SK-N-SH treated with all-trans-retinoic acid at 6 μM for 48 hours (cell line): ENCODE results near the gene WIPF1.

Source experiments
- ARNTL ChIP-seq: fragments of 450-650 bp; formaldehyde crosslinking; IDR thresholded peaks from 2 replicates; pipeline ENCODE4 v1.5.0; 2020; ENCODE audit warnings: low read depth, mild to moderate bottlenecking, moderate library complexity, borderline replicate concordance
- CSDC2 ChIP-seq: fragments of 250-450 bp; sonication (Bioruptor Pico); IDR thresholded peaks from 2 replicates; pipeline ENCODE4 v1.5.0; 2020; ENCODE audit warnings: mild to moderate bottlenecking, moderate library complexity
- ESRRG ChIP-seq: fragments of 250-450 bp; sonication (Bioruptor Pico); IDR thresholded peaks from 2 replicates; pipeline ENCODE4 v1.6.1; 2021; ENCODE audit warnings: mild to moderate bottlenecking
- ISL1 ChIP-seq: fragments of 250-450 bp; sonication (Bioruptor Pico); IDR thresholded peaks from 2 replicates; pipeline ENCODE4 v2.1.2; 2022; ENCODE audit warnings: mild to moderate bottlenecking, moderate library complexity
- PPARA ChIP-seq: fragments of 250-450 bp; sonication (Bioruptor Pico); IDR thresholded peaks from 2 replicates; pipeline ENCODE4 v1.5.0; 2020; ENCODE audit warnings: mild to moderate bottlenecking, borderline replicate concordance
- SNAI2 ChIP-seq: fragments of 250-450 bp; sonication (Bioruptor Pico); IDR thresholded peaks from 2 replicates; pipeline ENCODE4 v1.5.0; 2020; ENCODE audit warnings: mild to moderate bottlenecking, moderate library complexity
- ZFP3 ChIP-seq: fragments of 250-450 bp; sonication (Bioruptor Pico); IDR thresholded peaks from 2 replicates; pipeline ENCODE4 v1.5.0; 2020; ENCODE audit warnings: mild to moderate bottlenecking, moderate library complexity
- TF ChIP-seq, protein P1 (sequence below): fragments of 250-450 bp; sonication (Bioruptor Pico); IDR thresholded peaks from 2 replicates; pipeline ENCODE4 v1.8.0; 2020; ENCODE audit warnings: mild to moderate bottlenecking, moderate library complexity, borderline replicate concordance

DNA sequence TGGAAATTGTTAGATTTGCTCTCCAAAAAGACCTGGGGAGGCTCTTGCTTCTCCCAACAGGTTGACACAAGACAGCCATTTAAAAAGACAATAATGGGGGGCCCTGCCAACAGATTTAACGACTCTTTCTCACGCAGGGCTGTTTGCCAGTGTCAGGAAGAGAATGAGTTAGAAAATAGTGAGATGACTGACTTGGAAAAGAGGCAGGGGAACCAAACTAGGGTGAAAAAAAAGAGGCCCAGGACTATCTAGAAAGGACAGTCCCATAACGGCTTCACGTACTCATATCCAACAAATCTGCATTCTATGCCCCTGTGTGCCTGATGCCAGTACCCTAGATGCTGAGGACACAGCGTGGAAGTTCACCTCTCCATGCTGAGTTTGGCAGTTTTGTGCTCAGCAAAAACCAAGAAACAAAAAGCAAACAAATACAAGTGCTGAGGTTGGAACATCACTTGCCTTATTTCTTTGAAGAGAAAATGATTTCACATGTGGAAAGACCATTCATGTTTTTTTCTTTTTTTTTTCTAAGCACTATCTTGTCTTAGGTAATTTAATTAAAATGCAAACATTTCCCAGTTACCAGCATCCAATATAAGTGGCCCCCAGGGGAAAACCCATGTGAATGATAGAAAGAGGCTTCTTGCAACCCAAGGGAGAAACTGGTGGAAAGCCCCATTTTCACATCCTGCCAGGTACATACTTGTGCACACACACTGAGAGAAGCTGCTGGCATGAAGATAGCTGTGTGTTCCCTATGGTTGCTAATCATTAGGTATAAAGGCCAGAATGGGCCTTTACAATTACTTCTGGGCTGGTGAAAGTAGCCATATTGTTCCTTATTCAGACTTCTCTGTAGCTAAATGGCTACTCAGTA lies 10.6 kb upstream of the WIPF1 start:
- TF ChIP-seq SNAI2 (CRISPR knock-in tag): no peak
- no peak for TF ChIP-seq ESRRG (CRISPR knock-in tag)
- TF ChIP-seq ZFP3 (CRISPR knock-in tag): no peak
- no peak for TF ChIP-seq PPARA
- TF ChIP-seq ARNTL: no peak
- TF ChIP-seq CSDC2 (CRISPR knock-in tag): no peak
- TF ChIP-seq, protein P1, sequence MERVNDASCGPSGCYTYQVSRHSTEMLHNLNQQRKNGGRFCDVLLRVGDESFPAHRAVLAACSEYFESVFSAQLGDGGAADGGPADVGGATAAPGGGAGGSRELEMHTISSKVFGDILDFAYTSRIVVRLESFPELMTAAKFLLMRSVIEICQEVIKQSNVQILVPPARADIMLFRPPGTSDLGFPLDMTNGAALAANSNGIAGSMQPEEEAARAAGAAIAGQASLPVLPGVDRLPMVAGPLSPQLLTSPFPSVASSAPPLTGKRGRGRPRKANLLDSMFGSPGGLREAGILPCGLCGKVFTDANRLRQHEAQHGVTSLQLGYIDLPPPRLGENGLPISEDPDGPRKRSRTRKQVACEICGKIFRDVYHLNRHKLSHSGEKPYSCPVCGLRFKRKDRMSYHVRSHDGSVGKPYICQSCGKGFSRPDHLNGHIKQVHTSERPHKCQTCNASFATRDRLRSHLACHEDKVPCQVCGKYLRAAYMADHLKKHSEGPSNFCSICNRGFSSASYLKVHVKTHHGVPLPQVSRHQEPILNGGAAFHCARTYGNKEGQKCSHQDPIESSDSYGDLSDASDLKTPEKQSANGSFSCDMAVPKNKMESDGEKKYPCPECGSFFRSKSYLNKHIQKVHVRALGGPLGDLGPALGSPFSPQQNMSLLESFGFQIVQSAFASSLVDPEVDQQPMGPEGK: no peak
- TF ChIP-seq ISL1: 0 out of 2 replicates have a peak, but pooled peaks have one; percentile 7
